ENCODE results near the gene CLVS2.

DNA sequence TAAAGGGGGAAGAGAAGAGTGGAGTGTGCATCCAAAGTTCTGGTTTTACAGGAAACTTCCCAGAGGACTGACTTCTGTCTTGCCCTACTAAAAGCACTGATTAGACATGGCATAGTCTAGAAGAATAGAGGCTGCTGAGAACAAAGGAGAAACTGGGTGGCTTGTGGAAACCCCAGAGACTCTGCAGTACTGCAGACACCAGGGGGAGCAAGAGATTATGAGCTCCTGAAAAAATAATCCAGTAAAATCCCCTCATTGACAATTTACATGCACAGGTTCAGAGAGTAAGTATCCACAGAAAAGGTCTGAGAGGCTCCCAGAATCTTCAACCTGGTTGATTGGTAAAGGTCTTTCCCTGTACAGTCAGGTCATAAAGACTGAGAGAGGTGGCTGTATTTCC is 48.7 kb upstream of the CLVS2 start:
- TF ChIP-seq EZH2phosphoT487 (IDR thresholded peaks at IDR 0.05; ENCODE audit: unreplicated experiment) (no peak), EZH2 (IDR thresholded peaks at IDR 0.05; ENCODE audit: low read depth, unreplicated experiment) (no peak), ZNF331 (CRISPR knock-in tag; IDR thresholded peaks at IDR 0.05; ENCODE audit: low read depth) (no peak), CREB1 (CRISPR knock-in tag; IDR thresholded peaks at IDR 0.05; ENCODE audit: low read depth) (no peak), JUNB (IDR thresholded peaks at IDR 0.05; ENCODE audit: unreplicated experiment) (no peak), NANOG (IDR thresholded peaks at IDR 0.05; ENCODE audit: borderline replicate concordance) (no peak), POLR2AphosphoS5 (IDR thresholded peaks at IDR 0.05; ENCODE audit: low read depth) (no peak)
- TF ChIP-seq, protein P1, sequence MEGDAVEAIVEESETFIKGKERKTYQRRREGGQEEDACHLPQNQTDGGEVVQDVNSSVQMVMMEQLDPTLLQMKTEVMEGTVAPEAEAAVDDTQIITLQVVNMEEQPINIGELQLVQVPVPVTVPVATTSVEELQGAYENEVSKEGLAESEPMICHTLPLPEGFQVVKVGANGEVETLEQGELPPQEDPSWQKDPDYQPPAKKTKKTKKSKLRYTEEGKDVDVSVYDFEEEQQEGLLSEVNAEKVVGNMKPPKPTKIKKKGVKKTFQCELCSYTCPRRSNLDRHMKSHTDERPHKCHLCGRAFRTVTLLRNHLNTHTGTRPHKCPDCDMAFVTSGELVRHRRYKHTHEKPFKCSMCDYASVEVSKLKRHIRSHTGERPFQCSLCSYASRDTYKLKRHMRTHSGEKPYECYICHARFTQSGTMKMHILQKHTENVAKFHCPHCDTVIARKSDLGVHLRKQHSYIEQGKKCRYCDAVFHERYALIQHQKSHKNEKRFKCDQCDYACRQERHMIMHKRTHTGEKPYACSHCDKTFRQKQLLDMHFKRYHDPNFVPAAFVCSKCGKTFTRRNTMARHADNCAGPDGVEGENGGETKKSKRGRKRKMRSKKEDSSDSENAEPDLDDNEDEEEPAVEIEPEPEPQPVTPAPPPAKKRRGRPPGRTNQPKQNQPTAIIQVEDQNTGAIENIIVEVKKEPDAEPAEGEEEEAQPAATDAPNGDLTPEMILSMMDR (conservative IDR thresholded peaks at IDR 0.05; ENCODE audit: low read depth in 2 of 2) = peak; percentile 71 to 75
- TF ChIP-seq, protein P2, sequence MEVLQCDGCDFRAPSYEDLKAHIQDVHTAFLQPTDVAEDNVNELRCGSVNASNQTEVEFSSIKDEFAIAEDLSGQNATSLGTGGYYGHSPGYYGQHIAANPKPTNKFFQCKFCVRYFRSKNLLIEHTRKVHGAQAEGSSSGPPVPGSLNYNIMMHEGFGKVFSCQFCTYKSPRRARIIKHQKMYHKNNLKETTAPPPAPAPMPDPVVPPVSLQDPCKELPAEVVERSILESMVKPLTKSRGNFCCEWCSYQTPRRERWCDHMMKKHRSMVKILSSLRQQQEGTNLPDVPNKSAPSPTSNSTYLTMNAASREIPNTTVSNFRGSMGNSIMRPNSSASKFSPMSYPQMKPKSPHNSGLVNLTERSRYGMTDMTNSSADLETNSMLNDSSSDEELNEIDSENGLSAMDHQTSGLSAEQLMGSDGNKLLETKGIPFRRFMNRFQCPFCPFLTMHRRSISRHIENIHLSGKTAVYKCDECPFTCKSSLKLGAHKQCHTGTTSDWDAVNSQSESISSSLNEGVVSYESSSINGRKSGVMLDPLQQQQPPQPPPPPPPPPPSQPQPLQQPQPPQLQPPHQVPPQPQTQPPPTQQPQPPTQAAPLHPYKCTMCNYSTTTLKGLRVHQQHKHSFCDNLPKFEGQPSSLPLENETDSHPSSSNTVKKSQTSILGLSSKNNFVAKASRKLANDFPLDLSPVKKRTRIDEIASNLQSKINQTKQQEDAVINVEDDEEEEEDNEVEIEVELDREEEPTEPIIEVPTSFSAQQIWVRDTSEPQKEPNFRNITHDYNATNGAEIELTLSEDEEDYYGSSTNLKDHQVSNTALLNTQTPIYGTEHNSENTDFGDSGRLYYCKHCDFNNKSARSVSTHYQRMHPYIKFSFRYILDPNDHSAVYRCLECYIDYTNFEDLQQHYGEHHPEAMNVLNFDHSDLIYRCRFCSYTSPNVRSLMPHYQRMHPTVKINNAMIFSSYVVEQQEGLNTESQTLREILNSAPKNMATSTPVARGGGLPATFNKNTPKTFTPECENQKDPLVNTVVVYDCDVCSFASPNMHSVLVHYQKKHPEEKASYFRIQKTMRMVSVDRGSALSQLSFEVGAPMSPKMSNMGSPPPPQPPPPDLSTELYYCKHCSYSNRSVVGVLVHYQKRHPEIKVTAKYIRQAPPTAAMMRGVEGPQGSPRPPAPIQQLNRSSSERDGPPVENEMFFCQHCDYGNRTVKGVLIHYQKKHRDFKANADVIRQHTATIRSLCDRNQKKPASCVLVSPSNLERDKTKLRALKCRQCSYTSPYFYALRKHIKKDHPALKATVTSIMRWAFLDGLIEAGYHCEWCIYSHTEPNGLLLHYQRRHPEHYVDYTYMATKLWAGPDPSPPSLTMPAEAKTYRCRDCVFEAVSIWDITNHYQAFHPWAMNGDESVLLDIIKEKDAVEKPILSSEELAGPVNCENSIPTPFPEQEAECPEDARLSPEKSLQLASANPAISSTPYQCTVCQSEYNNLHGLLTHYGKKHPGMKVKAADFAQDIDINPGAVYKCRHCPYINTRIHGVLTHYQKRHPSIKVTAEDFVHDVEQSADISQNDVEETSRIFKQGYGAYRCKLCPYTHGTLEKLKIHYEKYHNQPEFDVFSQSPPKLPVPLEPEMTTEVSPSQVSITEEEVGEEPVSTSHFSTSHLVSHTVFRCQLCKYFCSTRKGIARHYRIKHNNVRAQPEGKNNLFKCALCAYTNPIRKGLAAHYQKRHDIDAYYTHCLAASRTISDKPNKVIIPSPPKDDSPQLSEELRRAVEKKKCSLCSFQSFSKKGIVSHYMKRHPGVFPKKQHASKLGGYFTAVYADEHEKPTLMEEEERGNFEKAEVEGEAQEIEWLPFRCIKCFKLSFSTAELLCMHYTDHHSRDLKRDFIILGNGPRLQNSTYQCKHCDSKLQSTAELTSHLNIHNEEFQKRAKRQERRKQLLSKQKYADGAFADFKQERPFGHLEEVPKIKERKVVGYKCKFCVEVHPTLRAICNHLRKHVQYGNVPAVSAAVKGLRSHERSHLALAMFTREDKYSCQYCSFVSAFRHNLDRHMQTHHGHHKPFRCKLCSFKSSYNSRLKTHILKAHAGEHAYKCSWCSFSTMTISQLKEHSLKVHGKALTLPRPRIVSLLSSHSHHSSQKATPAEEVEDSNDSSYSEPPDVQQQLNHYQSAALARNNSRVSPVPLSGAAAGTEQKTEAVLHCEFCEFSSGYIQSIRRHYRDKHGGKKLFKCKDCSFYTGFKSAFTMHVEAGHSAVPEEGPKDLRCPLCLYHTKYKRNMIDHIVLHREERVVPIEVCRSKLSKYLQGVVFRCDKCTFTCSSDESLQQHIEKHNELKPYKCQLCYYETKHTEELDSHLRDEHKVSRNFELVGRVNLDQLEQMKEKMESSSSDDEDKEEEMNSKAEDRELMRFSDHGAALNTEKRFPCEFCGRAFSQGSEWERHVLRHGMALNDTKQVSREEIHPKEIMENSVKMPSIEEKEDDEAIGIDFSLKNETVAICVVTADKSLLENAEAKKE (CRISPR knock-in tag; IDR thresholded peaks at IDR 0.05) = no peak

All from GM23338 (cell line).